Prostate gland (tissue), 2 donors: ENCODE measurements around the gene AGL.

Source experiments
- CTCF ChIP-seq, 4 experiments: fragments of 200-600 bp in 2 of 4; fragments of 450-650 bp in 2 of 4; sonication (generic) in 2 of 4; IDR thresholded peaks; 1 replicate in 3 of 4; 2 replicates in 1 of 4; pipeline ENCODE4 v1.5.1; 2016 to 2019; ENCODE audit warnings: antibody characterized with exemption in 4 of 4, mild to moderate bottlenecking in 2 of 4, moderate library complexity in 2 of 4
- POLR2A ChIP-seq: fragments of 450-650 bp; IDR thresholded peaks from one replicate; pipeline ENCODE4 v1.6.1; 2016; ENCODE audit warnings: antibody characterized with exemption, mild to moderate bottlenecking
- POLR2AphosphoS5 ChIP-seq: sonication (generic); formaldehyde crosslinking; IDR thresholded peaks from one replicate; pipeline ENCODE4 v1.6.1; 2017; ENCODE audit warnings: antibody characterized with exemption

DNA sequence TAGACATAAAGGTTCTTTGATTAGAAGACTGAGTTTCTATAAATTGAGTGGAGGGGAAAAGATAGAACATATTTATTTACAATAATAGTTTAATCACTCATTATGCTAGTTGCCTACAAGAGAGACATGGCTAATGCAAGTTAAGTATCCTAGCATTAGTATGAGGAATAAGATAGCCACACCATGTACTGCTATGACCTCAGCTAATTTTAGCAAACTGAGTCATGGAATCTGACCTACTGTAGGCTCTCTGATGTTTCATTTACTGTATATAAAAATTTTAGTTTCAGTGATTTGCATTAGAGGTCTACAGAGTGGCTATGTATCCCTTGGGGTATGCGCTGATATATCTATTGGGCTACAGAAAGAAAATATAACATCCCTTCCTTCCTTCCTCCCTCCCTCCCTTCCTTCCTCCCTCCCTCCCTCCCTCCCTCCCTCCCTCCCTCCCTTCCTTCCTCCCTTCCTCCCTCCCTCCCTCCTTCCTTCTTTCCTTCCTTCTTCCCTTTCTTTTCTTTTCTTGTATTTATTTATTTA lies 5.8 kb downstream of the AGL start:
- no peak for TF ChIP-seq CTCF (IDR thresholded peaks at IDR 0.05)
- no peak for TF ChIP-seq POLR2A
- TF ChIP-seq POLR2AphosphoS5 = no peak
